22Rv1 (cell line): ENCODE results near the gene STRN4.

ENCODE experiments used
- H3K27ac ChIP-seq: fragments of 450-650 bp; 2 replicates; pipeline ENCODE4 v1.5.1; 2017
- ZFX ChIP-seq: fragments of 450-650 bp; IDR thresholded peaks from 2 replicates; pipeline ENCODE4 v1.6.1; 2017; ENCODE audit warnings: antibody characterized with exemption, borderline replicate concordance
- TF ChIP-seq, protein P1 (sequence below): fragments of 450-650 bp; IDR thresholded peaks from 2 replicates; pipeline ENCODE4 v1.5.1; 2017; ENCODE audit warnings: mild to moderate bottlenecking

Gene STRN4

DNA sequence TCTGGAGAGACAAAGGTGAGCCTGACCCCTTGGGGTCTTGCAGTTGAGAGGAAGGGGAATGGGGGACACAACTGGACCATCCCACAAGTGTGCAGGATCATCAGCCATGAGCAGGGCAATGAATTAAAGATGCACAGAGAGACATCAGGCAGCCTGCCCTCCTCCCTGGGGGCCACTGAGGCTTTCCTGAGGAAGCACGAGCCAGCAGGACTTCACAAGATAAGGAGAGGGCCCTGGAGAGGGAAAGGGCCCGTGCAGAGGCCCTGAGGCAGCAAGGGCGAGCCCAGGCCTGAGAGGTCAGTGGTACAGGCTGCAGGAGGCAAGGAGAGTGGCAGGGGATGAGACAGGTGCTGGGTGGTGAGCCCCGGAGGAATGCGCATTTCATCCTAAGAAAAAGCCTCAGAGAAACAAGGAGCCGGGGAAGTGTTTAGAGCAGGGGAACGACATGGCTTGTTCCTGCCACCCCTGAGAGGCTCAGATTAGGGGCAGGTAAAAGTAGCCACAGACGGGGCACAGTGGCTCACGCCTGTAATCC is 20.3 kb downstream of the STRN4 start:
- no peak overlapping the region for H3K27ac ChIP-seq
- no peak for TF ChIP-seq ZFX
- TF ChIP-seq, protein P1, sequence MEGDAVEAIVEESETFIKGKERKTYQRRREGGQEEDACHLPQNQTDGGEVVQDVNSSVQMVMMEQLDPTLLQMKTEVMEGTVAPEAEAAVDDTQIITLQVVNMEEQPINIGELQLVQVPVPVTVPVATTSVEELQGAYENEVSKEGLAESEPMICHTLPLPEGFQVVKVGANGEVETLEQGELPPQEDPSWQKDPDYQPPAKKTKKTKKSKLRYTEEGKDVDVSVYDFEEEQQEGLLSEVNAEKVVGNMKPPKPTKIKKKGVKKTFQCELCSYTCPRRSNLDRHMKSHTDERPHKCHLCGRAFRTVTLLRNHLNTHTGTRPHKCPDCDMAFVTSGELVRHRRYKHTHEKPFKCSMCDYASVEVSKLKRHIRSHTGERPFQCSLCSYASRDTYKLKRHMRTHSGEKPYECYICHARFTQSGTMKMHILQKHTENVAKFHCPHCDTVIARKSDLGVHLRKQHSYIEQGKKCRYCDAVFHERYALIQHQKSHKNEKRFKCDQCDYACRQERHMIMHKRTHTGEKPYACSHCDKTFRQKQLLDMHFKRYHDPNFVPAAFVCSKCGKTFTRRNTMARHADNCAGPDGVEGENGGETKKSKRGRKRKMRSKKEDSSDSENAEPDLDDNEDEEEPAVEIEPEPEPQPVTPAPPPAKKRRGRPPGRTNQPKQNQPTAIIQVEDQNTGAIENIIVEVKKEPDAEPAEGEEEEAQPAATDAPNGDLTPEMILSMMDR, result no peak

DNA sequence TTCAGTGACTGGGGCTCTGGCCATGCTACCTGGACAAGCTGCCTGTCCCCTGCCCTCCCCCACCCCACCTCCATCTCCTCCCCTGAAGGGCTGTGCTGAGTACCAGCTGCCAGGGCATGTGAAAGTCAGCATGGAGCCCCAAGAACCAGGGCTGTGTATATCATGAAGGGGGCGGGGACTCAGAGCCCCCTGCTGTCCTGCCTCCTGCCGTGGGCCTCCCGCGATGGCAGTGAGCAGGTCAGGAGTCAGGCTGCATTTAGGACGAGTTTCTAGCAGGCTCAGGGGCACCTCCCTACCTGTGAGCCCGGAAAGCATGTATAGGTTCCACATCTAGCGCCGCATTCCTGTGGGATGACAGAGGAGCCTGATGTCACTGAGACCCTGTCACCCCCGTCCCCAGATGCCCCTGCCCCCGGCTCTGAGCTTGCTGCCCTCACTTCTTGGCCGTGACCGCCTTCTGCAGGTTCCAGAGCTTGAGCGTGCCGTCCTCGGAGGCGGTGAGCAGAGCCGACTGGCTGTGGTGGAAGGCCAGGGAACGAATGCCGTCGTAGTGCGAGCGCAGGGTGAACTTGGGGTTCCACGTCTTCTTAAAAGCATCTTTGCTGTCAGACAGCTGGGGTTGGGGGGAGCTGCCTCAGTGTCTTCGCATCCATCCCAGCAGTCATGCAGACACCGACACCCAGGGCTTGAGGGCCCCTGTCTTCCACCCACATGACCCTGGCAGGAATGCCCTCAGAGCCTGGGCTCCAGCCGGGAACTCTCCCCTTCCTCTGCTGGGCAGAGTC is 21.0 kb downstream of the STRN4 start:
- H3K27ac ChIP-seq, result no peak overlapping the region
- no peak for TF ChIP-seq ZFX
- TF ChIP-seq, protein P1, result no peak

DNA sequence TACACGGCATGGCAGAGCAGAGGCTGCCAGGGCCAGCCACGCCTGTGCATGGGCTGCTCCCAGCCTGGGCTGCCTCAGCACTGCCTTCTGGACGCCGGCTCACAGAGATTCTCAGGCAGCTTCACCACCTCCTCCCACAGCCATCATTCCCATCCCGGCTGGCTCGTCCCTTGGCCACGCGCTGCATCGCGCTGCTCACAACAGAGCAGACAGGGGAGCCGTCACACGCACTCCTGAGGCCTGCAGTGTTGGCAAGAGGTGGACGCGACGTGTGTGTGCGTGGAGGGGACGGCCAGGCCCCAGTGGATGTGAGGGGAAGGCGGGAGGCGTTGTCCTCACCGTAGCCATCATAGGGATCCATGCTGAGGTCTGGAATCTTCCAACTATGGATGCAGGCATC is 21.8 kb downstream of the STRN4 start:
- TF ChIP-seq, protein P1, result no peak

DNA sequence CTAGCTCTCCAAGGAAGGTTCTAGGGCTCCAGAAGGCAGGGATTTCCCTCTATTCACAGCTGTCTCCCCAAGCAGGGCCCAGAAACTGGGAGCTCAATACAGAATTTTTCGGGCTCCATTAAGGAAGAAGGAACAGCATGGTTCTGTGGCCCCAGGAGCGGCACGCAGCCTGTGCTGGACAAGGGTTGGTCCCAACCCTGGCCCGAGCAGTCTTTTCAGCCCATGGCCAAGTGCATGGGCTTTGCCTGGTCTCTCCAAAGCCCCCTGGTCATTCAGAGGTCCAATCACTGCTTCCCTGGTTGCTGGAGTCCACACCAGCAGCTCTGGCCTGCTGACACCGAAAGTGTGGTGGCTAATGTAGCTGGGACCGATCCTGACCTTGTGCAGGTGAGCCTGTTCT is 22.8 kb downstream of the STRN4 start:
- no peak overlapping the region for H3K27ac ChIP-seq
- no peak for TF ChIP-seq ZFX
- TF ChIP-seq, protein P1, result no peak

More for the DNA sequence above, 21.8 kb downstream of the STRN4 start:
- no peak overlapping the region for H3K27ac ChIP-seq

DNA sequence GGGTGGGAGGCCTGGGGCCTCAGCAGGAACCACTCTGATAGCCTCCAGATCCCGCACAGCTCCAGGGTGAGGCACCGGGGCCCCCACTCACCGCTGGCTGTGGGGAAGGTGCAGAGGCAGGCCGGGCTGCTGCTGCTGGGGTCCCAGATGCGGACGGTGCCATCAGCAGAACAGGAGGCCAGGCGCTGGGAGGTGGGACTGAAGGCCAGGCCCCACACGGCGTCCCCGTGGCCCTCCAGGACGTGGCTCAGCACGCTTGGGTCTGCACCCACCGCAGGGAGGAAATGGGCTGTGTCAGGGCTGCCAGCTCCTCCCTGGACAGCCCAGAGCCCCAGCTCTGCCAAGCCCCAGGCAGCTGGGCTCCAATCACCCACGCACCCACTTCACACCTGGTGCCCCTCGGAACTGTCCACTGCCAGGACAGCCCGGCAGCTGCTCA is 23.2 kb downstream of the STRN4 start:
- TF ChIP-seq, protein P1, result no peak
- no peak for TF ChIP-seq ZFX
- no peak overlapping the region for H3K27ac ChIP-seq

DNA sequence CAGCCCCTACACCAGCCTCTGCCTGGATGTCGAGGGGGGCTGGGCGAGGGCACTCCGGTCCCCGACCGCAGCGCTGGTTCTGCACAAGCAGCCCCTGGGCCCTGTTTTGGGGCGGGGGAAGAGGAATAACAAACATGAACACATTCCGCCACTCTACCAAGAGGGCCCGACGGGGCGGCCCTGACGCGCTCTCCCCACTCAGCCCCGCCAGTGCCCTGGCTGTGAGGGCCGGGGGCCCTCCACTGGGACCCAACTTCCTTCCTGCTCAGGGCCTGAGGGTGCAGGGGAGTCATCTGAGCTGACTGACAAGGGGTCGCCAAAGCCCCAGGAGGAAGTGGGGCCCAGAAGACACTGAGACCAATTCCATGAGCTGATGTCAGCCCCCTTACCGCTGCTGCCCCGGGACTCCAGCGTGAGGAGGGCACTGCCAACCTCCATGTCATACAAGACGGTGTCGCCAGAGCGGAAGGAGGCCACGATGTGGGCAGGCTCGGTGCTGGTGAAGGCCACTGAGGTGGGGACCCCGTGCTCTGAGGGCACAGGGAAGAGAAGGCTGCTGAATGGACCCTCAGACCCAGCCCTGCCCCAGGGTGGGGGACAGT is 23.7 kb downstream of the STRN4 start:
- TF ChIP-seq ZFX, result no peak
- TF ChIP-seq, protein P1, result no peak
- no peak overlapping the region for H3K27ac ChIP-seq

- no peak overlapping the region for H3K27ac ChIP-seq
- TF ChIP-seq, protein P1, result 0 out of 2 replicates have a peak, but pooled peaks have one; percentile 1
- no peak for TF ChIP-seq ZFX
Observed at GRCh38 chr19:46722004-46722380, 24.3 kb downstream of the STRN4 start.
